ENCODE results near the gene OMG.
"Not testable (repeated sequence)": the region's sequence is repeated elsewhere in the genome, so short reads cannot be mapped to it uniquely, and the experiment has no call there.

Gene OMG

GRCh38 chr17:31308372-31309334 lies 11.6 kb upstream of the OMG start:
- DNase-seq: no peak

DNA sequence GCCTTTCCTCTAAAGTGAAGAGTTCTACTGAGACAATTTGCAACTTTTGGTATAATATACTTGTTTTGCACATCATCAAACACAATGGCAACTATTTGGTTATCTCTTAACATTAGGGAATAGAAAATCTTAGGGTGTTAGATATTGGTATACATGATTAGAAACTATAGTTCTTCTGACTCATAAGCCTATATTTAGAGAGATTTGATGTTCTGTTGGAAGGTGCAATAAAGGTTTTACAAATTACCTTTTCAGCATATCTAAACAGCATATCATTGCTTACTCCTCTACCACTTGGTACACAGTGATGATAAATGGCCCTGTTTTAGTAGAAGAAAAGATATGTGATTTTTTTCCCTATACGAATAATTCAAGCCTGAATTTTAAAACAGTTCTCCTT lies 10.6 kb upstream of the OMG start:
- DNase-seq: no peak

- DNase-seq: no peak
Observed at GRCh38 chr17:31299624-31300023, 2.6 kb upstream of the OMG start.

DNA sequence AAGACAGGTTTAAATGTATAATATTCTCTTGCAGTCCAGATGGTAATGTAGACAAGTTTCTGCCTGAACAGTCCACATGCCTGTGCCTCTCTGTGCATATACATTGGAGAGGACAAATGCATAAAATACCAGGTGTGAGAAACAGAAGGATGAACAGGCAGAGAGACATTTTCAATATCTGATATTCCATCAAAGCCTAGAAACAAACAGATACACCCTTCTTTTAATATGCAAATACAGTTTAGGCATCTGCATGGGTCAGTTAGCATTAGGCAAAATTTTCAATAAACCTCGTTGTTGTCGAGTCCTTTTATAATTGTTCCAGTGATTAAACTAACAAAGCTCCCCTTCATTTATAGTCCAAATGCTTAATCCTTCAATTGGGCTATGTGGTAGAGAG lies 897 bp downstream of the OMG start:
- no peak for DNase-seq

GRCh38 chr17:31295489-31295871 lies 1.6 kb downstream of the OMG start:
- DNase-seq: no peak

DNA sequence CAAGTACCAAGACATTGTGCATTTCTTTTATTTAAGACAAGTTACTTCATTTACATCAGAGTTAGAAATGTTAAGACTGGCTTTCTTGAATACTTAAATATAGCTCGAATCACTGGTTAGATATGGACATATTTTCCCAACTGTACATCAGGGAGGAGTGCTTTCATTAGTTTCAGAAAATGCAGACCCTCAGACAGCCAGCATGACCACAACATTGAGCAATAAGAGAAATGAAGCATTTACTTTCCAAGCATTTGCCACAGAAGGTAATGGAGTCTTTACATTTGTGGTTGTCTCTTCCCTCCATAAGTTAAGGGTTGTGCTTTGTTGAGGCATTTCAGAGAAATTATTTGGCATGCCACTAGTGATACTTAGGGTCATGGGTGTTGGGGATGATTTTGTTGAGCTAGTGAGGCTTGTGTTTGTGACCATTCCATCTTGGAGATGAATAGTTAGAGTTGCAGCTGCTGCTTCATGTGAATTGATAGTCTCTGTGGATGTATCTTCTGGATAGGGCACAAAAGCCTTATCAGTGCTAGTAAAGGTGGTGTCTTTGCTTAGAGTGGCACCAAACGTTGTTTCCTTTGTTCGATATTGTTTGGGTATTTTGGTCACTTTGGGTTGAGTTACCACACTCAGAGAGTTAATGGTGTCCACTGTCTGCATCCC lies 2.1 kb downstream of the OMG start:
- DNase-seq: no peak

GRCh38 chr17:31294231-31294630 lies 2.8 kb downstream of the OMG start:
- DNase-seq: no peak

GRCh38 chr17:31293581-31293980 lies 3.5 kb downstream of the OMG start:
- DNase-seq: no peak

DNA sequence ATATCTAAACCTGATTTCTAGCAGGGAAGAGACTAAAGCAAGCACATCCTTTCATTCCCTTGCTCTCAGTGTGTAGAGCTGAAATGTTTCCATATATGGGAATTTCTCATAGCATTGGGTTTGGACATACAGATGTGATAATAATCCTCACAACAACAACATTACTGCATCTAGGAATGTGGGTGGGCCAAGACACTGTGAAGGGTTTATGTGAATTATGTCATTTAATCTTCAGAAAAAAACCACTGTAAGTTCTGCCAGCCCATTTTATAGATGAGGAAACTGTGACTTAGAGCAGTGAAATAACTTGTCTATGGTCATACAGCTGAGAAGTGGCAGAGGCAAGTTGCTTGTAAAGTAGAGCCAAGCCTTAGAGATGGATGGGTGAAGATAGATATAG lies 5.2 kb downstream of the OMG start:
- DNase-seq: no peak

GRCh38 chr17:31289790-31290189 lies 7.2 kb downstream of the OMG start:
- DNase-seq: no peak

- not testable (repeated sequence) for DNase-seq
Observed at GRCh38 chr17:31287932-31288331, 9.1 kb downstream of the OMG start.

DNA sequence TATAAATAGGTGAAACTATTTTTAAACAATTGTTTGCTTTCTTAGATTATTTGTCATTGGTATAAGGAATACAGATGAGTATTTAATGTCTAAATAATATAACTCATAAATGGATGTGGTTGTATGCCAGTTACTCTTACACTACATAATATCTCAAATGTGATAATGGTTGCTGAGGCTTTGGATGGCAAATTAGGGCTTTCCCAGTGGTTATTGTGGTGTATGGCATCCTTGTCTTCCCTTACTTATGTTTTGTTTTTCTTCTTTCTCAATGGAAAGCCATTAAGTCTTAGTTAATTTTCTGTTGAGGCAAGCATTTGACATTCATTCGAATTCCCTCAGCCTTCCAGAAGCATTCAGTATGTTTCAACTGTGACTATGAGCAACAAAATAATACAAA lies 10.5 kb downstream of the OMG start:
- no peak for DNase-seq

- DNase-seq: no peak
Observed at GRCh38 chr17:31283841-31284240, 13.2 kb downstream of the OMG start.

- DNase-seq: no peak
Observed at GRCh38 chr17:31281061-31281460, 16.0 kb downstream of the OMG start.

DNA sequence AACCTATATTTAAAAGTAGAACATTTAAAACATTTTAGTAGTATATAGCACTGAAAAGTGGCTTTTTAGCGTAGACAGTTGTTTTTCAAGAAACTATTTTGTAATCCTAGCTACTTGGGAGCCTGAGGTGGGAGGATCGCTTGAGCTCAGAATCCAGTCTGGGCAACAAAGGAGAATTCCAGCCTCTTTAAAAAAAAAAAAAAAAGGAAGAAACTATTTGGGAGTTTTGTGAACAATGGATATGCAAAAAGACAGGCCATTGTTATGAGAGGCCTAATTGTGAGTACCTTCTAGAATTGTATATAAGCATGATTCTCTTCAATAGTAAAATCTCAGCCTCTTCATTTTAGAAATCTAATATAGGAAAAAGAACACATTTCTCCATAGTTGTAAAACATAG lies 17.6 kb downstream of the OMG start:
- no peak for DNase-seq

- DNase-seq: no peak
Observed at GRCh38 chr17:31275116-31275515, 21.9 kb downstream of the OMG start.

GRCh38 chr17:31274252-31274651 lies 22.8 kb downstream of the OMG start:
- no peak for DNase-seq

DNA sequence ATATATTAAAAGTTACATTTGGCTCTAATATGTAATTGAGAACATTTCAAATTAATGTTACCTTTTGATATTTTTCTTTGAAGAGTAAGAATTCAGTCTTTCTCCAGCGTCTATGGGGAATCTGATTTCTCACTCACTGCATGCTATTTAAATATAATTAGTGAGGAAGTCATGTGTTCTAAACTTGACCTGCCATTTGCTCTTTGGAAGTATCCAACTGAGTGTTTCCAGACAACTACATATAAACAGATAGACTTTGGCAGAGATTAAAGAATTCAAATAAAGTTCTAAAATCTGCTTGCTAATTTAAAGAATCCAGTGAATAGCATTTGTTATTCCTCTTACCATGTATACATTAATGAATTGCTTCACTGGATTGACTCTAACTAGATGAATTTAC lies 23.5 kb downstream of the OMG start:
- no peak for DNase-seq

- no peak for DNase-seq
Observed at GRCh38 chr17:31272803-31273202, 24.2 kb downstream of the OMG start.

DNA sequence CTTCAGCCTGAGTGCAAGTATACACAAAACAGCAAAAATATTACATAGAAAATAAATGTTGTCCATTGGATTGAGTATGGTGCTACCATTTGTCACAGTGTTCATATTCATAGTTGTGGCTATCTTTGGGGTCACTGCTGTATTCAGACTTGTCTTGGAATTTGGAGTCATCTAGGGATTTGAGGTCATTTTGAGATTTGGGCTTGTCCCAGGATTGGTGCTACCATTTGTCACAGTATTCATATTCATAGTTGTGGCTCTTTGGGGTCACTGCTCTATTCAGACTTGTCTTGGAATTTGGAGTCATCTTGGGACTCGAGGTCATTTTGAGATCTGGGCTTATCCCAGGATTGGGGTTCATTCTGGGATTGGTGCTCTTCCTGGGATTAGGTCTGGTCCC lies 24.8 kb downstream of the OMG start:
- no peak for DNase-seq

GRCh38 chr17:31269578-31269983 lies 27.5 kb downstream of the OMG start:
- DNase-seq: peak; percentile 55

- no peak for DNase-seq
Observed at GRCh38 chr17:31269036-31269577, 27.9 kb downstream of the OMG start.

DNA sequence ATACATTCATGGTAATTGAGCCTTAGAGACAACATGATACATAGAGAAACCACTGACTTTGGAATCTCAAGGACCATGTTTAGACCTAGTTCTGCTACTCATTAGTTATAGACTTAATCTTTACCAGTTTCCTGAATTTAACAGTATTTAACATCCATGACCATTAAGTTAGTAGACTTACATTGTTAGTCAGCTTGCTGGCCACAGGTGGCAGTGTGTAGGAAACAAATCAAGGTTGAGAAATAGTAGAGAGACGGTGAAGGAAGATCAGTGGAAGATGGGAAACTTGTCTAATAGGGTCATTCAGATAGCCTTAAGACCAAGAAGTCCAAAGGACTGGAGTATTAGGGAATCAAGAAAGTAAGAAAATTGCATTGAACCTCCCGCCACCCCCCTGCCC lies 31.0 kb downstream of the OMG start:
- no peak for DNase-seq

- DNase-seq: not testable (repeated sequence)
Observed at GRCh38 chr17:31262923-31263322, 34.1 kb downstream of the OMG start.

Data from amniotic stem cell (primary cell).